Ishikawa (cell line): ENCODE results near the gene CACNB4.

Experiments
- CEBPB ChIP-seq: IDR thresholded peaks from 2 replicates; pipeline ENCODE4 v1.6.1; 2012
- EGR1 ChIP-seq: IDR thresholded peaks from 2 replicates; pipeline ENCODE4 v1.6.1; 2012
- EP300 ChIP-seq: IDR thresholded peaks from 2 replicates; pipeline ENCODE4 v1.6.1; 2012; ENCODE audit warnings: borderline replicate concordance
- FOXM1 ChIP-seq: IDR thresholded peaks from 2 replicates; pipeline ENCODE4 v1.6.1; 2012; ENCODE audit warnings: low read depth, borderline replicate concordance
- RAD21 ChIP-seq: IDR thresholded peaks from 2 replicates; pipeline ENCODE4 v1.6.1; 2012; ENCODE audit warnings: low read depth
- TAF1 ChIP-seq: IDR thresholded peaks from 2 replicates; pipeline ENCODE4 v1.6.1; 2012; ENCODE audit warnings: low read depth, mild to moderate bottlenecking
- TF ChIP-seq, protein P1 (sequence below): IDR thresholded peaks from 2 replicates; pipeline ENCODE4 v1.6.1; 2012; ENCODE audit warnings: low read depth, mild to moderate bottlenecking

DNA sequence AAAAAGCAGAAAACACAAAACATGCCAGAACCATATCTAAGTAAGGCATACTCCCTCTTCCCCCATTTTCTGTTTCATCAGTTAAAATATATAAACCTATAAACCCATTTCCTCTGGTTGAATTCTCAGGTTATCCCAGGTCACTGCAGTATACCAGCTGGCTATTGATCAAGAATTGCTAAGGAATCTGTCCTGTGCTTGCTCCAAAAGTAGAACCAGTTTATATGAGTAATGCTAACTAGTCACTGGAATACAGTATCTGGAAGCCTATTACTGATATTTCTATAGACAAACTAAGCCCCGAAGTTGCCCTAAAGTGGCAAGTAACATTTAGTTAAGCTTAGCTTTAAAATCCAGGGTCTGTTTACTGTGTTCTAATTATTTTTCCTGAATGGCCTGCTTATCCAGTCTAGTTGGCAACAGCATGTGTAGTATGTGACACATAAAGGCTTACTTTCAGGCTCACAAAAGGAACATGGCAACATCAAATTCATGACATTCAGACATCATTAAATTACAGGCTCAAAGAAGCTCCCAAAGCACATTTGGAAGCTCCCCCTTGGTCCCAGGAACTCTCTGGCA, 167.7 kb downstream of the CACNB4 start:
- no peak for TF ChIP-seq TAF1
- no peak for TF ChIP-seq RAD21
- TF ChIP-seq EP300: no peak
- no peak for TF ChIP-seq EGR1
- no peak for TF ChIP-seq FOXM1
- TF ChIP-seq, protein P1, sequence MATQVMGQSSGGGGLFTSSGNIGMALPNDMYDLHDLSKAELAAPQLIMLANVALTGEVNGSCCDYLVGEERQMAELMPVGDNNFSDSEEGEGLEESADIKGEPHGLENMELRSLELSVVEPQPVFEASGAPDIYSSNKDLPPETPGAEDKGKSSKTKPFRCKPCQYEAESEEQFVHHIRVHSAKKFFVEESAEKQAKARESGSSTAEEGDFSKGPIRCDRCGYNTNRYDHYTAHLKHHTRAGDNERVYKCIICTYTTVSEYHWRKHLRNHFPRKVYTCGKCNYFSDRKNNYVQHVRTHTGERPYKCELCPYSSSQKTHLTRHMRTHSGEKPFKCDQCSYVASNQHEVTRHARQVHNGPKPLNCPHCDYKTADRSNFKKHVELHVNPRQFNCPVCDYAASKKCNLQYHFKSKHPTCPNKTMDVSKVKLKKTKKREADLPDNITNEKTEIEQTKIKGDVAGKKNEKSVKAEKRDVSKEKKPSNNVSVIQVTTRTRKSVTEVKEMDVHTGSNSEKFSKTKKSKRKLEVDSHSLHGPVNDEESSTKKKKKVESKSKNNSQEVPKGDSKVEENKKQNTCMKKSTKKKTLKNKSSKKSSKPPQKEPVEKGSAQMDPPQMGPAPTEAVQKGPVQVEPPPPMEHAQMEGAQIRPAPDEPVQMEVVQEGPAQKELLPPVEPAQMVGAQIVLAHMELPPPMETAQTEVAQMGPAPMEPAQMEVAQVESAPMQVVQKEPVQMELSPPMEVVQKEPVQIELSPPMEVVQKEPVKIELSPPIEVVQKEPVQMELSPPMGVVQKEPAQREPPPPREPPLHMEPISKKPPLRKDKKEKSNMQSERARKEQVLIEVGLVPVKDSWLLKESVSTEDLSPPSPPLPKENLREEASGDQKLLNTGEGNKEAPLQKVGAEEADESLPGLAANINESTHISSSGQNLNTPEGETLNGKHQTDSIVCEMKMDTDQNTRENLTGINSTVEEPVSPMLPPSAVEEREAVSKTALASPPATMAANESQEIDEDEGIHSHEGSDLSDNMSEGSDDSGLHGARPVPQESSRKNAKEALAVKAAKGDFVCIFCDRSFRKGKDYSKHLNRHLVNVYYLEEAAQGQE: no peak
- TF ChIP-seq CEBPB: no peak
